GM12892 (cell line): ENCODE measurements around the gene PCNT.

Source experiments
- POLR2A ChIP-seq: IDR thresholded peaks from 2 replicates; pipeline ENCODE4 v1.6.1; 2011; ENCODE audit warnings: low read depth, low read length, control low read depth
- POLR2AphosphoS5 ChIP-seq: IDR thresholded peaks from 2 replicates; pipeline ENCODE4 v1.6.1; 2011; ENCODE audit warnings: low read depth, low read length, control low read depth
- TAF1 ChIP-seq: IDR thresholded peaks from 2 replicates; pipeline ENCODE4 v1.6.1; 2011; ENCODE audit warnings: low read depth, mild to moderate bottlenecking, control low read depth, low read length, borderline replicate concordance

GRCh38 chr21:46401186-46401910 lies 77.4 kb downstream of the PCNT start:
- TF ChIP-seq POLR2A (no peak), POLR2AphosphoS5 (no peak), TAF1 (no peak)
